IMR-90 (cell line): ENCODE measurements around the gene ZNF609.

ENCODE experiments used
- BHLHE40 ChIP-seq: fragments of 150-350 bp; IDR thresholded peaks from 2 replicates; pipeline ENCODE4 v1.6.1; 2016; ENCODE audit warnings: mild to moderate bottlenecking, low read depth, low read length
- CTCF ChIP-seq: conservative IDR thresholded peaks from 2 replicates; pipeline ENCODE4 v1.5.1; 2012; ENCODE audit warnings: mild to moderate bottlenecking, low read depth, low read length, improper control_type of control experiment
- ELK1 ChIP-seq: fragments of 150-350 bp; IDR thresholded peaks from 2 replicates; pipeline ENCODE4 v1.6.1; 2016; ENCODE audit warnings: low read depth, mild to moderate bottlenecking, low read length, moderate library complexity, borderline replicate concordance
- MAFK ChIP-seq: IDR thresholded peaks from 2 replicates; pipeline ENCODE4 v1.6.1; 2012; ENCODE audit warnings: low read depth, low read length, improper control_type of control experiment
- POLR2A ChIP-seq: IDR thresholded peaks from 2 replicates; pipeline ENCODE4 v1.6.1; 2012; ENCODE audit warnings: mild to moderate bottlenecking, low read depth, low read length
- USF2 ChIP-seq: fragments of 150-350 bp; IDR thresholded peaks from 2 replicates; pipeline ENCODE4 v1.6.1; 2017; ENCODE audit warnings: mild to moderate bottlenecking, antibody characterized with exemption, low read length, low read depth

- TF ChIP-seq MAFK, result no peak
- TF ChIP-seq CTCF, result no peak
- no peak for TF ChIP-seq POLR2A
- TF ChIP-seq BHLHE40, result no peak
- no peak for TF ChIP-seq ELK1
- no peak for TF ChIP-seq USF2
Measured at GRCh38 chr15:64441852-64442251, 18.5 kb upstream of the ZNF609 start.
